ENCODE data around the gene NDUFB5. TPM values are rescaled to one million over a fixed set of nuclear protein-coding genes. Genes with fewer than 3 reads are reported as not detected.
A peak's percentile ranks its signal among the peaks of the same experiment; 100 is the strongest.

NDUFB5 gene

GRCh38 chr3:179672918-179673317 lies 68.3 kb downstream of the NDUFB5 start:
- peaks cover 9% of the 10 kb centered on the region for H3K79me1 ChIP-seq (ENCODE audit: low read depth, low read length)
- H3K36me3 ChIP-seq (replicated peaks in 1 of 2; ENCODE audit: control insufficient read depth in 2 of 2, insufficient read depth in 2 of 2, low read length in 2 of 2) = peaks cover 0 to 4% of the 10 kb centered on the region in 2 donors
- H2BK15ac ChIP-seq (ENCODE audit: low read length) = no peak overlapping the region
- no peak overlapping the region for H3K18ac ChIP-seq (ENCODE audit: low read length)
- no peak overlapping the region for H2AK5ac ChIP-seq (ENCODE audit: low read depth, low read length)
- H3K27ac ChIP-seq (replicated peaks; ENCODE audit: low read length) = no peak overlapping the region
- no peak overlapping the region for H3K14ac ChIP-seq (ENCODE audit: low read length)
- H3K9ac ChIP-seq (ENCODE audit: low read depth, low read length, poor library complexity) = no peak overlapping the region
- no peak overlapping the region for H3K4me2 ChIP-seq (ENCODE audit: insufficient read depth, low read length, poor library complexity, severe bottlenecking)
- no peak overlapping the region for H3K4ac ChIP-seq (ENCODE audit: low read length)
- no peak overlapping the region for H2BK12ac ChIP-seq (ENCODE audit: low read length)
- H3K4me3 ChIP-seq (ENCODE audit: low read length in 2 of 2) = no peak overlapping the region
- no peak overlapping the region for H4K91ac ChIP-seq (ENCODE audit: low read depth, low read length, poor library complexity)
- H3K9me3 ChIP-seq (replicated peaks in 1 of 2; ENCODE audit: control insufficient read depth in 2 of 2, insufficient read depth in 1 of 2, low read depth in 1 of 2, low read length in 2 of 2) = peaks cover 0 to 6% of the 10 kb centered on the region in 2 donors
- no CpG with 5 or more reads among the region's 4 CpGs for WGBS, 2 donors (ENCODE audit: extremely low coverage in 2 of 2, insufficient read length in 2 of 2, insufficient replicate concordance in 1 of 2)
- no peak overlapping the region for H3K23ac ChIP-seq (ENCODE audit: low read depth, low read length, poor library complexity)
- H3K4me1 ChIP-seq (ENCODE audit: control insufficient read depth in 2 of 2, insufficient read depth in 1 of 2, low read depth in 1 of 2, low read length in 2 of 2) = no peaks in the 10 kb centered on the region
- H4K8ac ChIP-seq (ENCODE audit: low read depth, low read length) = no peak overlapping the region
- H2BK120ac ChIP-seq (ENCODE audit: low read depth, low read length) = no peak overlapping the region
- no peak for DNase-seq (ENCODE audit: low spot score)
- no peak overlapping the region for H2BK5ac ChIP-seq (ENCODE audit: low read length)
- no peaks in the 10 kb centered on the region for H3K27me3 ChIP-seq (ENCODE audit: control insufficient read depth in 3 of 3, insufficient read depth in 3 of 3, low read depth in 1 of 3, low read length in 3 of 3)
- H2AFZ ChIP-seq (ENCODE audit: low read length) = no peak overlapping the region

DNA sequence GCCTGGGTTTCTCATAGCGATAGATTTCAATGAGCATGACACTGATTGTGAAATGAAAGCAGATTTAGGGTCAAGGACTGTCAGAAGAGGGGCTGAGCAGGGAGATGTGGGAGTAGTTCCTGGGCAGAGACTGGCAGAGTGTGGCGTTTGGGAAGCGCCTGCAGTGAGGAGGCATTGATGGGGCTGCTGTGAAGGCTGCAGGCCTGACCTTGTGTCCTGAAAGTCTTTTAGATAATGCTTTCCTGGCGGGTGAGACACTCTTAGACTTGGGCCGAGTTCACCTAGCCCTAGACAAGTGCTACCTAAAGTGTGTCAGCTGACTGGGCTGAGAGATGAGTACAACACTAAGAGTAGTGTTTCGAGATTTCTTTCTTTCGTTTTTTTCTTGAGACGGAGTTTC lies 68.9 kb downstream of the NDUFB5 start:
- no peak overlapping the region for H2BK5ac ChIP-seq (ENCODE audit: low read length)
- no peak for DNase-seq (ENCODE audit: low spot score)
- H3K79me1 ChIP-seq (ENCODE audit: low read depth, low read length) = peaks cover 9% of the 10 kb centered on the region
- H2BK15ac ChIP-seq (ENCODE audit: low read length) = no peak overlapping the region
- H3K27me3 ChIP-seq (ENCODE audit: control insufficient read depth in 3 of 3, insufficient read depth in 3 of 3, low read depth in 1 of 3, low read length in 3 of 3) = no peaks in the 10 kb centered on the region
- no peak overlapping the region for H2AK5ac ChIP-seq (ENCODE audit: low read depth, low read length)
- H3K4ac ChIP-seq (ENCODE audit: low read length) = no peak overlapping the region
- H3K23ac ChIP-seq (ENCODE audit: low read depth, low read length, poor library complexity) = peak overlapping the region; percentile 16
- no peak overlapping the region for H3K4me2 ChIP-seq (ENCODE audit: insufficient read depth, low read length, poor library complexity, severe bottlenecking)
- no peak overlapping the region for H4K8ac ChIP-seq (ENCODE audit: low read depth, low read length)
- peaks cover 0 to 4% of the 10 kb centered on the region in 2 donors for H3K36me3 ChIP-seq (replicated peaks in 1 of 2; ENCODE audit: control insufficient read depth in 2 of 2, insufficient read depth in 2 of 2, low read length in 2 of 2)
- no peak overlapping the region for H3K9ac ChIP-seq (ENCODE audit: low read depth, low read length, poor library complexity)
- H3K4me1 ChIP-seq (ENCODE audit: control insufficient read depth in 2 of 2, insufficient read depth in 1 of 2, low read depth in 1 of 2, low read length in 2 of 2) = no peaks in the 10 kb centered on the region
- H2BK12ac ChIP-seq (ENCODE audit: low read length) = no peak overlapping the region
- no peak overlapping the region for H2AFZ ChIP-seq (ENCODE audit: low read length)
- H3K9me3 ChIP-seq (replicated peaks in 1 of 2; ENCODE audit: control insufficient read depth in 2 of 2, insufficient read depth in 1 of 2, low read depth in 1 of 2, low read length in 2 of 2) = peaks cover 0 to 6% of the 10 kb centered on the region in 2 donors
- no peak overlapping the region for H2BK120ac ChIP-seq (ENCODE audit: low read depth, low read length)
- H3K4me3 ChIP-seq (ENCODE audit: low read length in 2 of 2) = no peak overlapping the region
- no peak overlapping the region for H3K14ac ChIP-seq (ENCODE audit: low read length)
- no peak overlapping the region for H3K18ac ChIP-seq (ENCODE audit: low read length)
- no peak overlapping the region for H4K91ac ChIP-seq (ENCODE audit: low read depth, low read length, poor library complexity)
- H3K27ac ChIP-seq (replicated peaks; ENCODE audit: low read length) = no peak overlapping the region
- no CpG with 5 or more reads among the region's 8 CpGs for WGBS, 2 donors (ENCODE audit: extremely low coverage in 2 of 2, insufficient read length in 2 of 2, insufficient replicate concordance in 1 of 2)

DNA sequence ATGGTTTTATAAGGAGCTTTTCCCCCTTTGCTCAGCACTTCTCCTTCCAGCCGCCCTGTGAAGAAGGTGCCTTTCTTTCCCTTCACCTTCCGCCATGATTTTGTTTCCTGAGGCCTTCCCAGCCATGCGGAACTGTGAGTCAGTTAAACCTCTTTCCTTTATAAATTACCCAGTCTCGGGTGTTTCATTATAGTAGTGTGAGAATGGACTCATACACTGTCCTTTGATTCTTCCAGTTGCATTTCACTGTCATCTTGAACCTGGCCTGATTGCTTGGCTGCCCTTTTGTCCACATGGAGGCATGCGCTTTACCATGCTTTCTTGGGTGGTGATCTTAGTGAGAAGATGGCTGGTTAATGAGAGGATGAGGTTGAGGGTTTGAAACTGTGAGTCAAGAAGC lies 71.5 kb downstream of the NDUFB5 start:
- Histone ChIP-seq H3K36me3 (replicated peaks in 1 of 2; ENCODE audit: control insufficient read depth in 2 of 2, insufficient read depth in 2 of 2, low read length in 2 of 2) (peaks cover 0 to 4% of the 10 kb centered on the region in 2 donors), H3K9me3 (replicated peaks in 1 of 2; ENCODE audit: control insufficient read depth in 2 of 2, insufficient read depth in 1 of 2, low read depth in 1 of 2, low read length in 2 of 2) (peaks cover 0 to 6% of the 10 kb centered on the region in 2 donors), H4K8ac (ENCODE audit: low read depth, low read length) (no peak overlapping the region), H3K18ac (ENCODE audit: low read length) (no peak overlapping the region), H3K4me2 (ENCODE audit: insufficient read depth, low read length, poor library complexity, severe bottlenecking) (no peak overlapping the region), H3K4me1 (ENCODE audit: control insufficient read depth in 2 of 2, insufficient read depth in 1 of 2, low read depth in 1 of 2, low read length in 2 of 2) (no peaks in the 10 kb centered on the region), H2BK5ac (ENCODE audit: low read length) (no peak overlapping the region), H3K4me3 (ENCODE audit: low read length in 2 of 2) (no peak overlapping the region), H3K23ac (ENCODE audit: low read depth, low read length, poor library complexity) (no peak overlapping the region), H3K4ac (ENCODE audit: low read length) (no peak overlapping the region), H3K9ac (ENCODE audit: low read depth, low read length, poor library complexity) (no peak overlapping the region), H3K79me1 (ENCODE audit: low read depth, low read length) (peaks cover 7% of the 10 kb centered on the region), H2BK12ac (ENCODE audit: low read length) (no peak overlapping the region), H2BK15ac (ENCODE audit: low read length) (no peak overlapping the region), H4K91ac (ENCODE audit: low read depth, low read length, poor library complexity) (no peak overlapping the region), H2AFZ (ENCODE audit: low read length) (no peak overlapping the region), H3K14ac (ENCODE audit: low read length) (no peak overlapping the region), H3K27ac (replicated peaks; ENCODE audit: low read length) (no peak overlapping the region), H2AK5ac (ENCODE audit: low read depth, low read length) (no peak overlapping the region), H2BK120ac (ENCODE audit: low read depth, low read length) (no peak overlapping the region), H3K27me3 (ENCODE audit: control insufficient read depth in 3 of 3, insufficient read depth in 3 of 3, low read depth in 1 of 3, low read length in 3 of 3) (no peaks in the 10 kb centered on the region)
- WGBS, 2 donors (ENCODE audit: extremely low coverage in 2 of 2, insufficient read length in 2 of 2, insufficient replicate concordance in 1 of 2) = no CpG with 5 or more reads among the region's 5 CpGs
- no peak for DNase-seq (ENCODE audit: low spot score)

Small RNAs within 50 kb of the gene (small RNA-seq; reads per million reads assigned to genes)
- gene AC090425.1 (ENCODE audit: insufficient read depth) (not detected), gene RF01210 (ENCODE audit: insufficient read depth) (not detected)
